Stimulated activated CD4-positive, alpha-beta T cell treated with anti-CD3 and anti-CD28 coated beads, Interleukin-1b, Interleukin-23, amount 100 ng/mL, for 48 hours (primary cell): ENCODE measurements around the gene TBC1D2.

Experiments
- DNase-seq: peaks from one replicate; pipeline ENCODE4 v3.0.0-alpha.2; 2020

TBC1D2 gene

DNA sequence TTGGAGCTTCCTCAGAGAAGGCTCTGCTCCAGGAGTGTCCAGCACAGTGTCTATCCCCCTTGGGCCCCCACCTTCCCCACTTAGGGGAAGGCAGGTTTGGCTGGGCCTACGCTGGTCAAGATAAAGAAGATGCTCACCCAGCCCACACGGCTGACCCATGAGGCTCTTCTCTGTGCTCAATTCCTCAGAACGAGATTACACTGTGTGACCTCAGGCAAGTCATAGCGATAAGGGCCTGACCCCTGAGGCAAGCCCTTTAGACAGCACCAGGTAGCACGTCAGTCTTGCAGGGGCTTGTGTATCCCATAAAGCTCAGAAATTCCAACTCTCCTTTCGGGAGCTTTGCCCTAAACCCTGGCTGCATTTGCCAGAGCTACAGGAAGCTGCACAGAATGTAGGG, 95.7 kb downstream of the TBC1D2 start:
- DNase-seq, result no peak

DNA sequence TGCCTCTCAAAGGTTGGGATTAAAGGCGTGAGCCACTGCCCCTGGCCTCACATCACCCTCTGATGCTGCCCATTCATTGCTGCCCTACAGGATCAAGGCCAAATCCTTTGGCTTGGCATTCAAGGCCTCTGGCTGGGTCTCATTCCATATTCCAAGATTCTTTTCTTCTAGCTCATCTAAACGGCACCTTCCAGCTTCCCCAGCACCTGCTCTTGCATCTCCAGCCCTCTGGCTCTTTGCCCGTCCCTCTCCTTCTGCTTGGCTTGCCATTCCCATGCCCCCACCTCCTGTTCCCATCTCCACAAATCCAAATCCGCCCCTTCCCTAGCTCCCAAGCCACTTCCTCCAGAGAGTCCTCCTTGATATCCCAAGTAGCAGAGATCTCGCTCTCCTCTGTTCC, 96.1 kb downstream of the TBC1D2 start:
- DNase-seq, result no peak

DNA sequence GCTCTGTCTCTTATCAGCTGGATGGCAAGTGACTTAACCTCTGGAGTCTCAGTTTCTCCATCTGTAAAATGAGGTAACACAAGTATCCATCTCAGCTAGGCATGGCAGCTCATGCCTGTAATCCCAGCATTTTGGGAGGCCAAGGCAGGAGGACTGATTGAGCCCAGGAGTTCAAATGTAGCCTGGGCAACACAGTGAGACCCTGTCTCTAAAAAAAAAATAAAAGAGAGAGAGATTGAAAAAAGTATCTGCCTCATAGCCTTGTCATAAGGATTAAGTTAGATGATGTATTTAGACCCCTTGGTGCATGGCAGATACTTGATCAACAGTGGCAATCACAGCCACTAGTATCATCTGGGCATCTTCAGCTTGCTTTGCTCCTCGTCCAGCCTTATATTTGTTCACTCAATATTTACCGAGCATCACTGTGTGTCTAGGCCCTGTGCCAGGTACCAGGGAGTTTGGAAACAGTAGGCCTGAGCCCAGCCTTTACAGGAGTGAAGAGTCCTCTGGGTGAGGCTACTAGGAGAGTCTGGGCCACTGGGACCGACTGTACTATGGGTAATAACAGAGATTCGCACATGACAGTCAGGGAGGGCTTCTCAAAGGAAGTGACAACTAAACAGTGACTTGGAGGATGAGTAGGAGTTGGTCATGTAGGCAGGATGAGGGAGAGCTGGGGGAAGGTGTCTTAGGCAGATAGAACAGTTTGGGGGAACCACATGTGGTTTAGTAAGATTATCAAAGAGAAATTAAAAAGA, 97.2 kb downstream of the TBC1D2 start:
- DNase-seq, result no peak

DNA sequence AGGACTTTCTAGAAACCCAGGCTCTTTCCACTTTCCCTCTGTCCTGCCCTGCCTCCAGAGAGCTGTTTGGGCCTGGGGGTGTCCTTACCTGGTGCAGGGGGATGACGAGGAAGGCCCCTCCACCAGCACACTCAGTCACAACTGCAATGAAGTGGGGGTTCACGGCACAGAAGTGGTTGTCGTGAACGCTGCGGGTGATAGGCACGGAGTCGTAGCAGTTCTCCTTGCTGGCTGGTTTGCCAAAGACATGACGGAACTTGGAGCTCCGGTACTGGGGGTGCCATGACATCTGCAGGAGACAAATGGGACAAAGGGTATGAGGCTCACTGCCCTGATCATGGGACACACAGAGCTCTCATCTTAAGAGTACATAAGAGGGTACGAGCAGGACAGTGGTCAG, 98.1 kb downstream of the TBC1D2 start:
- DNase-seq, result no peak

DNA sequence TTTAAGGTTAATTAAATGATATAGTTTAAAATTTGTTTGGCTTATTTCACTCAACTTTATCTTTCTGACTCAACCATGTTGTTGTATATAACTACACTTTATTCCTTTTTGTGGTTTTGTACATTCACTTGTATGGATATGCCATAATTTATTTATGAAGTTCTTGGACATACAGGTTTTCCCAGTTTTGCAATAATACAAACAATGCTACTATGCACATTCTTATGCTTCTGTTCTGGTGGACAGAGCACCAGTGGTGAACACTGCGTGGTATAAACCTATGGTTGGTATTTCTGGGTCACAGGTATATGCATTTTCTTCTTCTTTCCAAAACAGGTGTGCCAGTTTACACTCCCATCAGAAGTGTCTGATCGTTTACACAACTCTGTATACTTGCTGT, 100.8 kb downstream of the TBC1D2 start:
- DNase-seq, result no peak

DNA sequence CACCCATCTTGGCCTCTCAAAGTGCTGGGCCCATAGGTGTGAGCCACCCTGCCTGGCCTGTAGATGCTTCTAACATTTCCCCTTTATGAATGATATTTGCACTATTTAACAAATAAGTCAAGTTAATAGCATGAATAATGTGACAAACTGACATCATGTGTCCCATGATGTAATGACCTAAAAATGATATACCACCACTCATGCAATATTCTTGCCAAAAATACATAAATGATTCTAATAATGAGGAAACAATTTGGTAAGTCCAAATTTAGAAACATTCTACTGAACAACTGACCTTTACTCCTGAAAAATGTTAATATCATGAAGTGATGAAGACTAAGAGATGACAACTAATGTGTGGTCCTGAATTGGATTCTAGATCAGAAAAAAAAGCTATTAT, 102.9 kb downstream of the TBC1D2 start:
- DNase-seq, result no peak

DNA sequence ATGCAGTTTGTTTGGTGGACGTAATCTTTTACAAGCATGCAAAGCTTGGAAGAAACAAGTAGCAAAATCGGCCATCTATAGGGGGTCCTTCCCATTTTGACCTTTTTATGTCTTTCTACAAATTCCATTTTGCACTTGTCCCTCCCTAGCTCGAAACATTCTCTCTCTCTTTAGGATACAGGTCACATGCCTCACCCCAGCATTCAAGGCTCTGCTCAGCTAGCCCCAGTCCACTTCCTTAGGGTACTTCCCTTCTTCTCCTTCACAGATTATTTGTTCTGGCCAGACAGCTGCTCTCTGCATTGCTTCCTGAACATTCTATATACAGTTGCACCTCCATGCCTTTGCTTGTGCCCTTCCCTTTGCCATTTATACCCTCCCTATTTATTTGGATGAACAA, 104.7 kb downstream of the TBC1D2 start:
- no peak for DNase-seq

DNA sequence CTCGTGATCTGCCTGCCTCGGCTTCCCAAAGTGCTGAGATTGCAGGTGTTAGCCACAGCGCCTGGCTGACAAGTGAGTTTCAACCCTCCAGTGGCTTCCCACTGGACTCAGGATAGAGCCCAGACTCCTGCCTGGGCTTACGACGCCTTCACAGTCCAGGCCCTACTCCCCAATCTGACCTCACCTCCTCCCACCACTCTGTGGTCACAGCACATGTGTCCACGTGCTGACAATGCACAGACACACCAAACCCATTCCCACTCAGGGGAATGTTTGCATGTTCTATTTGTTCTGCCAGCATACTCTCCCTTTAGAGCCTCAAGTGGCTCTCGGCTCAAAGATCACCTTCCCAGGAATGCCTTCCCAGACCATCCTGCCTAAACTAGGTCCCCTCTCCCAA, 105.3 kb downstream of the TBC1D2 start:
- DNase-seq, result no peak

DNA sequence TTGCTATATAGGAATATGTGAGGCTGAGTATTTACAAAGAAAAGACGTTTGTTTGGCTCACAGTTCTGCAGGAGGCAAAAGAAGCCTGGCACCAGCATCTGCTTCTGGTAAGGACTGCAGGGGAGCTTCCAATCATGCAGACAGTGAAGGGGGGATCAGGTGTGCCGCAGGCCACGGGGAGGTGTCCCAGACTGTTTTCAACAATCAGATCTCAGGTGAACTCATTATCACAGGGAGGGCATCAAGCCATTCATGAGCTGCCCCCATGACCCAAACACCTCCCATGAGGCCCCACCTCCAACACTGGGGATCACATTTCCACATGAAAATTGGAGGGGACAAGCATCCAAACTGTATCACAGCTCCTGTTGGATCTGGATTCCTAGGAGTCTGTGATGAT, 106.0 kb downstream of the TBC1D2 start:
- no peak for DNase-seq
